GM13976 (cell line): ENCODE data around the gene GREB1.

Source experiments
- DNase-seq: peaks from one replicate; pipeline ENCODE4 v3.0.0; 2012; ENCODE audit warnings: low spot score
- in situ Hi-C: fragments of 300-500 bp; cut with MboI; formaldehyde crosslinking; loops from one replicate; pipeline ENCODE4 v1.12.0; 2022; ENCODE audit warnings: low sequenced_read_pairs, mixed read lengths, inconsistent platforms; ENCODE audit not compliant: unreplicated experiment
- TF ChIP-seq, protein P1 (sequence below): IDR thresholded peaks from 2 replicates; pipeline ENCODE4 v1.5.1; 2012; ENCODE audit warnings: borderline replicate concordance, mild to moderate bottlenecking; ENCODE audit not compliant: insufficient read depth; ENCODE audit errors: extremely low read depth, missing control alignments, control extremely low read depth

The GREB1 gene

DNA sequence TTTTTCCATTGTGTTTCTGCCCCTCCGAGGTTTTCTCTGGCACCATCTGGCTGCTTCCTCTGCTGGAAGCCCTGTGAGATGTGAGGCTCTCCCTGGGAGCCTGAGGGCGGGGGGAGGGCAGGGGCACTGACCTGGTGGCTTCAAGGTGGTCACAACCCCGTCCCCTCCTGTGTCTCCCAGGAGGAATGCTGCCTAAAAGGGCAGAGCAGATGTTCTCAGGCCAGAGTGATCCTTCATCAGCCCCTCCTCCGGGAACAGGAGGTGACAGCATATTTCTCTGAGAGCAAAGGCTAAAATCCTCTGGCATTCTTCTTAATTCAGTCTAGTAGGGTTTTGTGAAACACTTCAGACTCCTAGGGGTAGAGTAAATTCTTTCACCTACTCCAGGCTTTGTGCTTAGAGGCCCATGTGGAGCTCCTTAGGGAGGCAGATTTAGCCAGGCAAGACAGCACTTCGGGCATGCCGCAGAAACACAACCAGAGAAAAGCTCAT, 18.3 kb upstream of the GREB1 start:
- DNase-seq = no peak
- TF ChIP-seq, protein P1, sequence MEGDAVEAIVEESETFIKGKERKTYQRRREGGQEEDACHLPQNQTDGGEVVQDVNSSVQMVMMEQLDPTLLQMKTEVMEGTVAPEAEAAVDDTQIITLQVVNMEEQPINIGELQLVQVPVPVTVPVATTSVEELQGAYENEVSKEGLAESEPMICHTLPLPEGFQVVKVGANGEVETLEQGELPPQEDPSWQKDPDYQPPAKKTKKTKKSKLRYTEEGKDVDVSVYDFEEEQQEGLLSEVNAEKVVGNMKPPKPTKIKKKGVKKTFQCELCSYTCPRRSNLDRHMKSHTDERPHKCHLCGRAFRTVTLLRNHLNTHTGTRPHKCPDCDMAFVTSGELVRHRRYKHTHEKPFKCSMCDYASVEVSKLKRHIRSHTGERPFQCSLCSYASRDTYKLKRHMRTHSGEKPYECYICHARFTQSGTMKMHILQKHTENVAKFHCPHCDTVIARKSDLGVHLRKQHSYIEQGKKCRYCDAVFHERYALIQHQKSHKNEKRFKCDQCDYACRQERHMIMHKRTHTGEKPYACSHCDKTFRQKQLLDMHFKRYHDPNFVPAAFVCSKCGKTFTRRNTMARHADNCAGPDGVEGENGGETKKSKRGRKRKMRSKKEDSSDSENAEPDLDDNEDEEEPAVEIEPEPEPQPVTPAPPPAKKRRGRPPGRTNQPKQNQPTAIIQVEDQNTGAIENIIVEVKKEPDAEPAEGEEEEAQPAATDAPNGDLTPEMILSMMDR = no peak
- in situ Hi-C loops = no loop called here

DNA sequence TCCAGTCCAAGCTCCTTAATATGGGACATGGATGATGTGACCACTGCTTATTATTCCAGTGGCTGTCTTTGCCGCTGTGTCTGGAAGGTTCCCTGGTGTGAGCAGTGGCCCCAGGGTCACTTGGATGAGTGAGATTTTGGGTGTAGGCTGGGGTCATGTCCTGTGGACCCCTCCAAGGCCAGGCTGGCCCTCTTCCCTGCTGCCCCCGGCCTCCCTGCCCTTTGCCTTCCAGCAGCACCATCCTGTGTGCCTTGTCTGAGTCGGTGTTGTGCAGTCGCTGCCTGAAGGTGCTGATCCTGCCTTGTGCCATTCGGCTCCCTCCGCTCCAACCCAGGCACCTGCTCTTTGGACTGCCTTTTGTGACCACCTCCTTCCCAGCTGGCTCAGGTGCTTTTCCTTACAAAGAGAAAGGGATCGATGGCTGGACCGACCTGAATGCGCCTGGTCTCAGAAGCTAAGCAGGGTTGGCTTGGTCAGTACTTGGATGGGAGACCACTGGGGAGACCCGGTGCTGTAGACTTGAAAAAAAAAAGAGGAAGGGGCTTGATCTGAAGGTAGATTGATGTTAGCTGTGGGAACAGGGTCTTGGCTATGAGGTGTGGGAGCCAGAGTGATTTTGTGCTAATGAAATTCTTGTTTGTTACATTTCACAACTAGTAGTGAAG, 16.7 kb upstream of the GREB1 start:
- TF ChIP-seq, protein P1 = no peak
- DNase-seq = no peak
- in situ Hi-C loops = no loop called here

DNA sequence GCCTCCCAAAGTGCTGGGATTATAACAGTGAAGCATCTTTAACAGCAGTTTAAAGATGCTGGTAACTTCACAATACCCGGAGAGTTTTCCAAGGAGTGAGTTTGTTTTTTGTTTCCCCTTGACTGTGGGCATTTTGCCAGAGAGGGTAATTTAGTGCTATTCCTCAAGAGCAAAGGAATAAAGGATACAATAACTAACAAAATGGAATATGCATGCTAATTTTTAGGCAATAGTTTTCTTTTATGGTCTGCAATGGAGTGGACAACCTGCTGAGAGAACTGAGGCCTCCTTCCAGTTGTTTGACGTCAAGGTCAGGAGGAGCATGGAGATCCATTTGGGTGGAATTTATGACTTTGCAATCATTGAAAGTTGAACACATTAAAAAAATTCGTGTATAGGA, 15.9 kb upstream of the GREB1 start:
- in situ Hi-C loops = no loop called here
- DNase-seq = no peak
- TF ChIP-seq, protein P1 = no peak

DNA sequence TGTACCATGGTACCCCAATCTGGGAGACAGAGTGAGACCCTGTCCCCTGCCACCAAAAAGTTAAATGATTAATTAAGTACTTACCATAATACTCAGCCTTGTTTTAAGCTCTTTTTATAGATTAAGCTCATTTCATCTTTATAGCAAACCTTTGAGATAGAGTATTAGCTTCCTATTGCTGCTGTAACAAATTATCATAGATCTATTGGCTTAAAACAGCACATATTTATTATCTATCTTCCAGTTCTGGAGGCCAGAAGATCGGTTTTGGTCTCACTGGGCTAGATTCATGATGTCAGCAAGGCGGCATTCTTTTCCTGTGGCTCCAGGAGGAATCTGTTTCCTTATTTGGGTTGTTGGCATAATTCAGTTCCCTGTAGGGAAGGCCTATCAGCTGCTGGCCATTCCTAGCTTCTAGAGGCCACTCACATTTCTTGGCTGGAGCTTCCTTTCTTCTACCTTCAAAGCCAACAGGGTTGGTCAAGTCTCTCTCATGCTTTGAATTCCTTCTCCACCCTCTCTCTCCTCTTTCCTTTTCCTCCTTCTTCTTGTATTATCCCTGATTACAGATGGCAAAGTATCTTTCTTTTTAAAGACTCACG, 13.7 kb upstream of the GREB1 start:
- TF ChIP-seq, protein P1 = no peak
- DNase-seq = no peak
- in situ Hi-C loops = no loop called here

DNA sequence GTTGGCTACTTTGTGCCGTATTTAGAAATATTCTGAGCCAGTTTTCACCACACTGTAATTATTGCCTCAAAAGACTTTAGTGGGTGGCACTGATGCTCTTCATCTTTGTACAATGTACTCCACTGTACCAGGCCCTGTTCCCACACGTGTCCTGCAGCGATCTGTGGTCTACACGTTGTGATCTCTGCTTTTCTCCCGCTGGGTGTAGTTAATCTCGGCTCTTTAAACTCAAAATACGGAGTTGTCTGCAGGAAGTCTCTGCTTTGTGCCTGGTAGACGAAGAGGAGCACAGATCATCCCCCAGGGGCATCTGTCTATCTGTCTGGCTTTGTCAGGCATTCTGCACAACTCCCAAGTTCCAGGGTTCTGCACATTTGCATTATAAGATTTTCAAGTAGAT, 12.1 kb upstream of the GREB1 start:
- TF ChIP-seq, protein P1 = no peak
- no peak for DNase-seq
- in situ Hi-C loops = no loop called here

DNA sequence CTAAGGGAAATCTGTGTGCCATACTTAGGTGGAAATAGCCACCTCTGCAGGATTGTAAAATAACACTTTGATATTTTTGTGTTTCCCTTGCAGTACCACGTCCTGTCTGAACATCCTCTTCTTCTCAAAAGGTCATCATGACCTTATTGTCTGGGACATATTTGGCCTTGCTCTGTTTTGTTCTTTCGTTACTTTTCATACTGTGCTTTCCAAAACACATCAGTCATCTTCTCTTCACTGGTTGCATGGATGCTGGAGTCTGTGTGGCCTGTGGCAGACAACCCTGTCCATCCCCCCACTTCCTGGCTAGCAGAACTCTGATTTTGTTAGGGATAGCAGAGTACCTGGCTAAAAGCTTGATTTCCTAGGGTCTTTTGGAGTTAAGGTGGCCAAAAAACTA, 9.4 kb upstream of the GREB1 start:
- TF ChIP-seq, protein P1 = no peak
- no peak for DNase-seq
- in situ Hi-C loops = no loop called here

DNA sequence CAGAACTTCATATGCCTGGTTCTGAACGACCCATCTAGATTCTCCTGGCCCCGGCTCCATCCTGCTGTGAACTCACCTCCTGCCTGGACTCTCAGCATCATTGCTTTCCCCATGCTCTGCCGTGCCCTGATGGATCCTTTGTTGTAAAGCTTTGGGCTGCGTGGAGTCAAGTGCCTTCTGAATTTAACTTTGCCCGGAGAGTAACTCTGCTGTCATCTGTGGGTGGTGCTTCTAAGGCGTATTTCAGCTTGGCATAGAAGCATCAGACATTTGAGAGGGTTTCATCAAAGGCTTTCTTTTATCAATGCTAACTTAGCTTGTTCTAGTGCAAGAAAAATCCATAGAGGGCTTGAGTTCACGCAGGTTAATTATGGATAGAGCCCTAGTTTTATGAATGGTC, 8.1 kb upstream of the GREB1 start:
- in situ Hi-C loops = no loop called here
- DNase-seq = no peak
- TF ChIP-seq, protein P1 = no peak
